HG02759 (cell line): Measurements from ENCODE around the gene CHD6.

Experiments used
- ATAC-seq: cut with Tn5 transposase; IDR thresholded peaks from one replicate; pipeline ENCODE4 v1.9.1; 2021; ENCODE audit warnings: mild to moderate bottlenecking, moderate library complexity; ENCODE audit not compliant: unreplicated experiment

The CHD6 gene

GRCh38 chr20:41592516-41593216, 25.5 kb downstream of the CHD6 start:
- no peak for ATAC-seq

GRCh38 chr20:41587956-41588355, 30.2 kb downstream of the CHD6 start:
- ATAC-seq = no peak

GRCh38 chr20:41587523-41587922, 30.7 kb downstream of the CHD6 start:
- ATAC-seq = no peak

GRCh38 chr20:41586772-41587171, 31.4 kb downstream of the CHD6 start:
- ATAC-seq = no peak

GRCh38 chr20:41580350-41580749, 37.8 kb downstream of the CHD6 start:
- no peak for ATAC-seq

GRCh38 chr20:41577129-41578009, 40.8 kb downstream of the CHD6 start:
- no peak for ATAC-seq

- ATAC-seq = no peak
These were observed 42.8 kb downstream of the CHD6 start for GRCh38 chr20:41575412-41575811.

GRCh38 chr20:41574802-41575389, 43.3 kb downstream of the CHD6 start:
- ATAC-seq = no peak

GRCh38 chr20:41573955-41574354, 44.2 kb downstream of the CHD6 start:
- no peak for ATAC-seq

- no peak for ATAC-seq
These were observed 46.1 kb downstream of the CHD6 start for GRCh38 chr20:41572010-41572572.

GRCh38 chr20:41571006-41571405, 47.2 kb downstream of the CHD6 start:
- no peak for ATAC-seq

- ATAC-seq = no peak
These were observed 47.6 kb downstream of the CHD6 start for GRCh38 chr20:41570557-41570956.

- ATAC-seq = no peak
These were observed 50.6 kb downstream of the CHD6 start for GRCh38 chr20:41567615-41568014.

- no peak for ATAC-seq
These were observed 51.2 kb downstream of the CHD6 start for GRCh38 chr20:41566896-41567527.

- ATAC-seq = no peak
These were observed 55.1 kb downstream of the CHD6 start for GRCh38 chr20:41563087-41563486.

GRCh38 chr20:41560970-41561369, 57.2 kb downstream of the CHD6 start:
- no peak for ATAC-seq

- ATAC-seq = no peak
These were observed 58.5 kb downstream of the CHD6 start for GRCh38 chr20:41559658-41560057.

- no peak for ATAC-seq
These were observed 64.9 kb downstream of the CHD6 start for GRCh38 chr20:41553142-41553879.

GRCh38 chr20:41552295-41553068, 65.7 kb downstream of the CHD6 start:
- no peak for ATAC-seq
